Tibial nerve (tissue), 4 donors: ENCODE data around the gene TBCD. TPM values are rescaled to one million over a fixed set of nuclear protein-coding genes. Genes with fewer than 3 reads are reported as not detected.

Experiments used
- DNase-seq, 2 donors: peaks; one replicate each; pipeline ENCODE4 v3.0.0-alpha.2; 2019; ENCODE audit warnings: low spot score in 2 of 2
- H3K27ac ChIP-seq, 4 donors: fragments of 200-600 bp; sonication (generic) in 3 of 4; one replicate each; pipeline ENCODE4 v1.5.1; 2017 to 2019; ENCODE audit warnings: mild to moderate bottlenecking in 1 of 4
- H3K27me3 ChIP-seq, 2 donors: fragments of 200-600 bp; sonication (generic) in 1 of 2; one replicate each; pipeline versions ENCODE4 v1.5.1 to v1.6.0; 2017 to 2019
- H3K36me3 ChIP-seq, 3 donors: fragments of 200-600 bp; sonication (generic); one replicate each; pipeline ENCODE4 v1.5.1; 2018 to 2019
- H3K4me1 ChIP-seq, 4 donors: fragments of 200-600 bp; sonication (generic) in 3 of 4; one replicate each; pipeline ENCODE4 v1.5.1; 2017 to 2019
- H3K4me3 ChIP-seq, 4 donors: fragments of 200-600 bp; sonication (generic) in 3 of 4; one replicate each; pipeline ENCODE4 v1.5.1; 2017 to 2019; ENCODE audit warnings: mild to moderate bottlenecking in 1 of 4, moderate library complexity in 1 of 4
- H3K9me3 ChIP-seq, 4 donors: fragments of 200-600 bp; sonication (generic) in 3 of 4; one replicate each; pipeline ENCODE4 v1.5.1; 2017 to 2019
- CTCF ChIP-seq, 5 experiments: fragments of 200-600 bp in 3 of 5; fragments of 450-650 bp in 2 of 5; sonication (generic) in 3 of 5; IDR thresholded peaks; one replicate each; pipeline ENCODE4 v1.5.1; 2016 to 2019; ENCODE audit warnings: antibody characterized with exemption in 5 of 5, mild to moderate bottlenecking in 3 of 5, moderate library complexity in 2 of 5
- EP300 ChIP-seq, 2 donors: sonication (generic); formaldehyde crosslinking; IDR thresholded peaks; one replicate each; pipeline ENCODE4 v1.6.1; 2017; ENCODE audit warnings: antibody characterized with exemption in 2 of 2, mild to moderate bottlenecking in 1 of 2
- POLR2A ChIP-seq, 2 donors: fragments of 450-650 bp; IDR thresholded peaks; one replicate each; pipeline ENCODE4 v1.6.1; 2017; ENCODE audit warnings: antibody characterized with exemption in 2 of 2, mild to moderate bottlenecking in 2 of 2, moderate library complexity in 2 of 2
- WGBS, 2 donors: methylation state at CpG; one replicate each; pipeline ENCODE4 v1.1.5; 2018; 5-methylcytosine and 5-hydroxymethylcytosine counted together
- total RNA-seq, 4 donors: library from RNA; depleted of rRNA; stranded (reverse); fragments of >200 nt; gene quantifications; one replicate each; pipeline ENCODE4 v1.1.0, GENCODE V29; 2016

The TBCD gene
- total RNA-seq, 4 donors from 2014 or later = 42.6 to 115 (median 87.9) TPM

- Histone ChIP-seq H3K36me3 (peaks cover 3 to 89% (median 8%) of the 10 kb centered on the region in 3 donors), H3K4me3 (no peak overlapping the region), H3K4me1 (peaks cover 0 to 18% (median 6%) of the 10 kb centered on the region in 4 donors), H3K27me3 (no peaks in the 10 kb centered on the region), H3K9me3 (no peaks in the 10 kb centered on the region), H3K27ac (no peak overlapping the region)
- TF ChIP-seq CTCF (IDR thresholded peaks at IDR 0.05) (no peak), POLR2A (IDR thresholded peaks at IDR 0.05) (no peak), EP300 (IDR thresholded peaks at IDR 0.05) (no peak)
- 88 to 94% methylated on average over 15 of the region's 15 CpGs for WGBS, 2 donors
- no peak for DNase-seq
Observed at GRCh38 chr17:82933911-82934310, 182.0 kb downstream of the TBCD start.

- H3K36me3 ChIP-seq = peaks cover 0 to 89% (median 0%) of the 10 kb centered on the region in 3 donors
- no peak for DNase-seq
- WGBS, 2 donors = 93 to 95% methylated on average over 26 to 27 of the region's 27 CpGs
Observed at GRCh38 chr17:82935966-82936767, 184.3 kb downstream of the TBCD start.

GRCh38 chr17:82936768-82937171 is 184.9 kb downstream of the TBCD start:
- TF ChIP-seq CTCF (IDR thresholded peaks at IDR 0.05) (no peak), POLR2A (IDR thresholded peaks at IDR 0.05) (no peak), EP300 (IDR thresholded peaks at IDR 0.05) (no peak)
- 96 to 97% methylated on average over 10 of the region's 10 CpGs for WGBS, 2 donors
- Histone ChIP-seq H3K4me1 (peaks cover 0 to 7% (median 3%) of the 10 kb centered on the region in 4 donors), H3K36me3 (peaks cover 0 to 89% (median 3%) of the 10 kb centered on the region in 3 donors), H3K27ac (no peak overlapping the region), H3K9me3 (no peaks in the 10 kb centered on the region), H3K27me3 (no peaks in the 10 kb centered on the region), H3K4me3 (no peak overlapping the region)
- no peak for DNase-seq

More at GRCh38 chr17:82935966-82936767, 184.3 kb downstream of the TBCD start:
- H3K9me3 ChIP-seq = no peaks in the 10 kb centered on the region
- TF ChIP-seq POLR2A (IDR thresholded peaks at IDR 0.05) = no peak
- TF ChIP-seq CTCF (IDR thresholded peaks at IDR 0.05) = no peak
- no peak for TF ChIP-seq EP300 (IDR thresholded peaks at IDR 0.05)
- H3K27ac ChIP-seq = no peak overlapping the region
- peaks cover 0 to 13% (median 6%) of the 10 kb centered on the region in 4 donors for H3K4me1 ChIP-seq
- H3K4me3 ChIP-seq = no peak overlapping the region
- no peaks in the 10 kb centered on the region for H3K27me3 ChIP-seq

- H3K27me3 ChIP-seq = no peaks in the 10 kb centered on the region
- peaks cover 0 to 95% (median 6%) of the 10 kb centered on the region in 3 donors for H3K36me3 ChIP-seq
- TF ChIP-seq EP300 (IDR thresholded peaks at IDR 0.05) = no peak
- no peak for TF ChIP-seq CTCF (IDR thresholded peaks at IDR 0.05)
- no peak for TF ChIP-seq POLR2A (IDR thresholded peaks at IDR 0.05)
- H3K9me3 ChIP-seq = no peaks in the 10 kb centered on the region
- WGBS, 2 donors = 92% methylated on average over 34 to 35 of the region's 53 CpGs
- H3K27ac ChIP-seq = no peak overlapping the region
- H3K4me1 ChIP-seq = no peaks in the 10 kb centered on the region
- no peak overlapping the region for H3K4me3 ChIP-seq
- DNase-seq = no peak
Observed at GRCh38 chr17:82937411-82938371, 185.8 kb downstream of the TBCD start.
